Astrocyte (in vitro differentiated cells and primary cell): ENCODE results near the gene BMPR1A. TPM values are rescaled to one million over a fixed set of nuclear protein-coding genes. Genes with fewer than 3 reads are reported as not detected.
A peak's percentile ranks its signal among the peaks of the same experiment; 100 is the strongest.

Source experiments
- DNase-seq: peaks from one replicate; pipeline ENCODE4 v3.0.0-alpha.2; 2010; ENCODE audit warnings: low read depth
- FAIRE-seq: peaks from 2 replicates; lab custom pipeline; 2011; peaks lifted over from hg19 to GRCh38; lab: Jason Lieb, UNC
- H2AFZ ChIP-seq: 2 replicates; pipeline ENCODE4 v1.6.0; 2012; ENCODE audit warnings: low read depth, low read length, inconsistent platforms
- H3K27ac ChIP-seq: 2 replicates; pipeline ENCODE4 v1.5.1; 2011; ENCODE audit warnings: low read depth, low read length, inconsistent platforms
- H3K27me3 ChIP-seq: 2 replicates; pipeline ENCODE4 v1.6.0; 2011; ENCODE audit warnings: low read length, inconsistent platforms; ENCODE audit not compliant: insufficient read depth
- H3K36me3 ChIP-seq: 2 replicates; pipeline ENCODE4 v1.5.1; 2011; ENCODE audit warnings: low read length, inconsistent platforms; ENCODE audit not compliant: insufficient read depth
- H3K4me1 ChIP-seq: 2 replicates; pipeline ENCODE4 v1.5.1; 2011; ENCODE audit warnings: low read length, inconsistent platforms; ENCODE audit not compliant: insufficient read depth
- H3K4me2 ChIP-seq: 2 replicates; pipeline ENCODE4 v1.6.0; 2012; ENCODE audit warnings: low read length, inconsistent platforms
- H3K4me3 ChIP-seq: 2 replicates; pipeline ENCODE4 v1.5.1; 2011; ENCODE audit warnings: low read depth, mild to moderate bottlenecking, low read length, inconsistent platforms; ENCODE audit not compliant: insufficient read depth
- H3K79me2 ChIP-seq: 2 replicates; pipeline ENCODE4 v1.6.0; 2012; ENCODE audit warnings: mild to moderate bottlenecking, low read length, inconsistent platforms; ENCODE audit not compliant: insufficient read depth
- H3K9ac ChIP-seq: 2 replicates; pipeline ENCODE4 v1.6.0; 2012; ENCODE audit warnings: mild to moderate bottlenecking, low read length, inconsistent platforms
- H3K9me3 ChIP-seq: 2 replicates; pipeline ENCODE4 v1.5.1; 2012; ENCODE audit warnings: low read depth, mild to moderate bottlenecking, low read length, inconsistent platforms; ENCODE audit not compliant: insufficient read depth
- H4K20me1 ChIP-seq: 2 replicates; pipeline ENCODE4 v1.6.0; 2012; ENCODE audit warnings: low read length, inconsistent platforms; ENCODE audit not compliant: insufficient read depth
- H3K27ac Mint-ChIP-seq: one replicate; pipeline ENCODE4 v1.8.0; 2021; ENCODE audit warnings: mild to moderate bottlenecking, mixed read lengths; ENCODE audit not compliant: unreplicated experiment
- H3K27me3 Mint-ChIP-seq: one replicate; pipeline ENCODE4 v1.8.0; 2021; ENCODE audit warnings: low read depth, mixed read lengths; ENCODE audit not compliant: unreplicated experiment
- H3K36me3 Mint-ChIP-seq: one replicate; pipeline ENCODE4 v1.8.0; 2021; ENCODE audit warnings: low read depth, mixed read lengths; ENCODE audit not compliant: unreplicated experiment
- H3K4me1 Mint-ChIP-seq: one replicate; pipeline ENCODE4 v1.8.0; 2021; ENCODE audit warnings: low read depth, mixed read lengths; ENCODE audit not compliant: unreplicated experiment
- H3K4me3 Mint-ChIP-seq: one replicate; pipeline ENCODE4 v1.8.0; 2021; ENCODE audit warnings: mild to moderate bottlenecking, moderate library complexity, mixed read lengths; ENCODE audit not compliant: unreplicated experiment
- H3K9me3 Mint-ChIP-seq: one replicate; pipeline ENCODE4 v1.8.0; 2021; ENCODE audit warnings: mild to moderate bottlenecking, mixed read lengths; ENCODE audit not compliant: unreplicated experiment
- EZH2 ChIP-seq: IDR thresholded peaks from 2 replicates; pipeline ENCODE4 v1.6.1; 2012; ENCODE audit warnings: mild to moderate bottlenecking, low read length, inconsistent platforms; ENCODE audit not compliant: insufficient read depth
- total RNA-seq: library from RNA; stranded (reverse); gene quantifications from 2 replicates; pipeline ENCODE4 v1.2.1, GENCODE V29; 2021
- TF ChIP-seq, protein P1 (sequence below): IDR thresholded peaks from 2 replicates; pipeline ENCODE4 v1.5.1; 2011; ENCODE audit warnings: low read depth, mild to moderate bottlenecking, inconsistent platforms, low read length, moderate library complexity; ENCODE audit not compliant: insufficient read depth

BMPR1A gene
- total RNA-seq, 1 donor from 2014 or later, result 52.2 TPM

DNA sequence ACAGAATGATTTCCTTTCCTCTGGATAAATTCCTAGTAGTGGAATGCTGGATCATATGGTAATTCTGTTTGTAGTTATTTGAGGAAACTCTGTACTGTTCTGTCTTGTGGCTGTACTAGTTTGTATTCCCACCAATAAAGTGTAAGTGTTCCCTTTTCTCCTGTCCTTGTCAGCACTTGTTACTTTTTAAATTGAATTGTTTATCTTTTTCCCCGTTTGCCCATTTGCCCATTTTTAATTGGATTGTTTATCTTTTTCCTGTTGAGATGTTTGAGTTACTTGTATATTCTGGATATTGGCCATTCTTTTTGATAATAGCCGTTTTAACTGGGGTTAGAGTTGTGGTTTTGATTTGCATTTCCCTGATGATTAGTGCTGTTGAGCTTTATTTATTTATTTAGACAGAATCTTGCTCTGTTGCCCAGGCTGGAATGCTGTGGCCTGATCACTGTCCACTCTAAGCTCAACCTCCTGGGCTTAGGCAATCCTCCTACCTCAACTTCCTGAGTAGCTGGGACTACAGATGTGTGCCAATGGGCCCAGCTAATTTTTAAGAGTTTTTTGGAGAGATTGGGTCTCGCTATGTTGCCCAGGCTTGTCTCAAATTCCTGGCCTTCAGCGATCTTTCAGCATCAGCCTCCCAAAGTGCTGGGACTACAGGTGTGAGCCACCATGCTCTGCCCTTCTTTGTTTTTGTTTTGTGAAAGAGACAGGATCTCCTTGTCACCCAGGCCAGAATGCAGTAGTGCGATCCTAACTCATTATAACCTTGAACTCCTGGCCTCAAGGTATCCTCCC lies 23.0 kb downstream of the BMPR1A start:
- no peak overlapping the region for H3K4me3 Mint-ChIP-seq
- H3K4me3 ChIP-seq, result no peak overlapping the region
- H2AFZ ChIP-seq, result no peak overlapping the region
- no peak overlapping the region for H3K27ac ChIP-seq
- H3K4me1 ChIP-seq, result peaks cover 9% of the 10 kb centered on the region
- DNase-seq (peak; percentile 65), FAIRE-seq (no peak)
- H4K20me1 ChIP-seq, result peaks cover 95% of the 10 kb centered on the region
- peaks cover 16% of the 10 kb centered on the region for H3K4me1 Mint-ChIP-seq
- peaks cover 3% of the 10 kb centered on the region for H3K36me3 Mint-ChIP-seq
- H3K27me3 ChIP-seq, result no peaks in the 10 kb centered on the region
- H3K4me2 ChIP-seq, result no peak overlapping the region
- no peak overlapping the region for H3K9ac ChIP-seq
- TF ChIP-seq EZH2, result no peak
- TF ChIP-seq, protein P1, sequence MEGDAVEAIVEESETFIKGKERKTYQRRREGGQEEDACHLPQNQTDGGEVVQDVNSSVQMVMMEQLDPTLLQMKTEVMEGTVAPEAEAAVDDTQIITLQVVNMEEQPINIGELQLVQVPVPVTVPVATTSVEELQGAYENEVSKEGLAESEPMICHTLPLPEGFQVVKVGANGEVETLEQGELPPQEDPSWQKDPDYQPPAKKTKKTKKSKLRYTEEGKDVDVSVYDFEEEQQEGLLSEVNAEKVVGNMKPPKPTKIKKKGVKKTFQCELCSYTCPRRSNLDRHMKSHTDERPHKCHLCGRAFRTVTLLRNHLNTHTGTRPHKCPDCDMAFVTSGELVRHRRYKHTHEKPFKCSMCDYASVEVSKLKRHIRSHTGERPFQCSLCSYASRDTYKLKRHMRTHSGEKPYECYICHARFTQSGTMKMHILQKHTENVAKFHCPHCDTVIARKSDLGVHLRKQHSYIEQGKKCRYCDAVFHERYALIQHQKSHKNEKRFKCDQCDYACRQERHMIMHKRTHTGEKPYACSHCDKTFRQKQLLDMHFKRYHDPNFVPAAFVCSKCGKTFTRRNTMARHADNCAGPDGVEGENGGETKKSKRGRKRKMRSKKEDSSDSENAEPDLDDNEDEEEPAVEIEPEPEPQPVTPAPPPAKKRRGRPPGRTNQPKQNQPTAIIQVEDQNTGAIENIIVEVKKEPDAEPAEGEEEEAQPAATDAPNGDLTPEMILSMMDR, result no peak
- H3K9me3 Mint-ChIP-seq, result no peaks in the 10 kb centered on the region
- H3K27ac Mint-ChIP-seq, result no peak overlapping the region
- H3K9me3 ChIP-seq, result no peaks in the 10 kb centered on the region
- peaks cover 91% of the 10 kb centered on the region for H3K79me2 ChIP-seq
- no peaks in the 10 kb centered on the region for H3K36me3 ChIP-seq
- no peaks in the 10 kb centered on the region for H3K27me3 Mint-ChIP-seq

DNA sequence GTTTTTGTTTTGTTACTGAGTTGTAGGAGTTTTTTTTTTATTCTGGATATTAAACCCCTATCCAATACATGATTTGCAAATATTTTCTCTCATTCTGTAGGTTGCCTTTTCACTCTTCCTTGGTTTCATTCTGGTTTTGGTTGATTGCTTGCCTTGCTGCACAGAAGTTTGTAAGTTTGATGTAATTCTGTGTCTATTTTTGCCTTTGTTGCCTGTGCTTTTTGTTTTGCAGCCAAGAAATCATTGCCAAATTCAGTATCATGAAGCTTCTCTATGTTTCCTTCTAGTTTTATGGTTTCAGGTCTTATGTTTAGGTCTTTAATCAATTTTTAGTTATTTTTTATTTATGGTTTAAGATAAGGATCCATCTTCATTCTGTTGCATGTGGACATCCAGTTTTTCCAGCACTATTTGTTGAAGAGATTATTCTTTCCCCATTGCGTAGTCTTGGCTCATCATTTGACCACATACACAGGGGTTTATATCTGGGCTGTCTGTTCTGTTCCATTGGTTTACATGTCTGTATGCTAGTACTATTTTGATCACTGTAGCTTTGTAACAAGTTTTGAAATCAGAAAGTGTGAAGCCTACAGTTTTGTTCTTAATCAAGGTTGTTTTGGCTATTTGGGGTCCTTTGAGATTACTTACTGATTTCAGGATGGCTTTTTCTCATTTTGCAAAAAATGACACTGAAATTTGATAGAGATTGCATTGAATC lies 26.4 kb downstream of the BMPR1A start:
- Histone ChIP-seq H3K4me1 (peaks cover 10% of the 10 kb centered on the region), H3K79me2 (peaks cover 94% of the 10 kb centered on the region), H3K4me3 (no peak overlapping the region), H3K27ac (no peak overlapping the region), H3K27me3 (no peaks in the 10 kb centered on the region), H3K4me2 (no peak overlapping the region), H3K36me3 (no peaks in the 10 kb centered on the region), H3K9me3 (no peaks in the 10 kb centered on the region), H4K20me1 (peaks cover 90% of the 10 kb centered on the region), H2AFZ (no peak overlapping the region), H3K9ac (no peak overlapping the region)
- H3K36me3 Mint-ChIP-seq, result peaks cover 3% of the 10 kb centered on the region
- H3K9me3 Mint-ChIP-seq, result no peaks in the 10 kb centered on the region
- H3K27ac Mint-ChIP-seq, result no peak overlapping the region
- peaks cover 11% of the 10 kb centered on the region for H3K4me1 Mint-ChIP-seq
- no peak overlapping the region for H3K4me3 Mint-ChIP-seq
- DNase-seq (no peak), FAIRE-seq (no peak)
- no peaks in the 10 kb centered on the region for H3K27me3 Mint-ChIP-seq
- TF ChIP-seq EZH2, result no peak
- TF ChIP-seq, protein P1, result no peak
